Activated naive CD8-positive, alpha-beta T cell (primary cell): ENCODE data around the gene CHKA.

Source experiments
- H3K27ac Mint-ChIP-seq: one replicate; pipeline ENCODE4 v1.8.0; 2021; ENCODE audit warnings: mixed read lengths
- H3K27me3 Mint-ChIP-seq: one replicate; pipeline ENCODE4 v1.8.0; 2021; ENCODE audit warnings: mixed read lengths
- H3K36me3 Mint-ChIP-seq: one replicate; pipeline ENCODE4 v1.8.0; 2021; ENCODE audit warnings: mixed read lengths
- H3K4me1 Mint-ChIP-seq: one replicate; pipeline ENCODE4 v1.8.0; 2021; ENCODE audit warnings: low read depth, mixed read lengths
- H3K4me3 Mint-ChIP-seq: one replicate; pipeline ENCODE4 v1.8.0; 2021; ENCODE audit warnings: mild to moderate bottlenecking, mixed read lengths
- H3K9me3 Mint-ChIP-seq: one replicate; pipeline ENCODE4 v1.8.0; 2021; ENCODE audit warnings: low read depth, mixed read lengths

CHKA gene

DNA sequence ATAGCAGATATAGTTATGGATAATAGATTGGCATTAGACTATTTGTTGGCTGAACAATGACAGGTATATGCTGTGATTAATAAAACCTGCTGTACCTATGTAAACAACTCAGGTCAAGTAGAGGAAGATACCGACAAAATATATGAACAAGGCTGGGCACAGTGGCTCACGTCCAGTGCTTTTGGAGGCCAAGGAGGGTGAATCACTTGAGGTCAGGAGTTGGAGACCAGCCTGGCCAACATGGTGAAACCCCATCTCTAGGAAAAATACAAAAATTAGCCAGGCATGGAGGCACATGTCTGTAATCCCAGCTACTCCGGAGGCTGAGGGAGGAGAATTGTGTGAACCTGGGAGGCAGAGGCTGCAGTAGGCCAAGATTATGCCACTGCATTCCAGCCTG is 14.0 kb upstream of the CHKA start:
- no peak overlapping the region for H3K4me3 Mint-ChIP-seq
- no peak overlapping the region for H3K27ac Mint-ChIP-seq
- no peaks in the 10 kb centered on the region for H3K27me3 Mint-ChIP-seq
- no peaks in the 10 kb centered on the region for H3K9me3 Mint-ChIP-seq
- H3K36me3 Mint-ChIP-seq: no peaks in the 10 kb centered on the region
- peaks cover 8% of the 10 kb centered on the region for H3K4me1 Mint-ChIP-seq

DNA sequence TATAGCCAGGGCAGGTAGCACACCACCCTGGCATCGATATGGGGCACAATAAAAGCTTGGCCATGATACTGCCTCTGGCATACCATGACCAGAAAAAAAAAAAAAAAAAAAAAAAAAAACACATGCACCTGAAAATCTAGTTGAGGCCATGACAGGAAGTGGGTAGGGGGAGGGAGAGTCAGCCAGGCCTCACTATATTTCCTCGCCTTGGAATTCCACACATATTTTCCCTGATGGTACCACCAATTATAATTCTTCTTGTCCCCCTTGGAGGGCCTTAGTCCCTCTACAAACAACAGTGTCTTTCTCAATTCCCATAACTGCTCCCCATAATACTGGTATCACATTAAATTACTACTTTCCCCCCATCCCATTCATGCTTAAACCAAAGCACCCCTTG is 12.6 kb upstream of the CHKA start:
- H3K4me1 Mint-ChIP-seq: peaks cover 14% of the 10 kb centered on the region
- H3K27me3 Mint-ChIP-seq: peaks cover 12% of the 10 kb centered on the region
- H3K36me3 Mint-ChIP-seq: peaks cover 4% of the 10 kb centered on the region
- H3K9me3 Mint-ChIP-seq: no peaks in the 10 kb centered on the region
- H3K27ac Mint-ChIP-seq: no peak overlapping the region
- no peak overlapping the region for H3K4me3 Mint-ChIP-seq

GRCh38 chr11:68130121-68130520 is 8.9 kb upstream of the CHKA start:
- peaks cover 12% of the 10 kb centered on the region for H3K27me3 Mint-ChIP-seq
- H3K9me3 Mint-ChIP-seq: no peaks in the 10 kb centered on the region
- H3K36me3 Mint-ChIP-seq: peaks cover 4% of the 10 kb centered on the region
- peaks cover 14% of the 10 kb centered on the region for H3K4me1 Mint-ChIP-seq
- H3K27ac Mint-ChIP-seq: no peak overlapping the region
- no peak overlapping the region for H3K4me3 Mint-ChIP-seq

GRCh38 chr11:68128682-68129327 is 7.6 kb upstream of the CHKA start:
- Mint-ChIP-seq H3K27me3 (peaks cover 12% of the 10 kb centered on the region), H3K9me3 (no peaks in the 10 kb centered on the region), H3K27ac (no peak overlapping the region), H3K4me3 (peak overlapping the region; percentile 13), H3K36me3 (peaks cover 4% of the 10 kb centered on the region), H3K4me1 (peaks cover 11% of the 10 kb centered on the region)

- Mint-ChIP-seq H3K36me3 (peaks cover 4% of the 10 kb centered on the region), H3K27me3 (peaks cover 12% of the 10 kb centered on the region), H3K4me3 (no peak overlapping the region), H3K4me1 (peaks cover 9% of the 10 kb centered on the region), H3K27ac (no peak overlapping the region), H3K9me3 (no peaks in the 10 kb centered on the region)
Observed at GRCh38 chr11:68127714-68128681, 6.8 kb upstream of the CHKA start.

GRCh38 chr11:68125164-68125563 is 4.0 kb upstream of the CHKA start:
- Mint-ChIP-seq H3K27me3 (peaks cover 12% of the 10 kb centered on the region), H3K4me1 (peaks cover 14% of the 10 kb centered on the region), H3K27ac (no peak overlapping the region), H3K36me3 (peaks cover 4% of the 10 kb centered on the region), H3K9me3 (no peaks in the 10 kb centered on the region), H3K4me3 (no peak overlapping the region)

DNA sequence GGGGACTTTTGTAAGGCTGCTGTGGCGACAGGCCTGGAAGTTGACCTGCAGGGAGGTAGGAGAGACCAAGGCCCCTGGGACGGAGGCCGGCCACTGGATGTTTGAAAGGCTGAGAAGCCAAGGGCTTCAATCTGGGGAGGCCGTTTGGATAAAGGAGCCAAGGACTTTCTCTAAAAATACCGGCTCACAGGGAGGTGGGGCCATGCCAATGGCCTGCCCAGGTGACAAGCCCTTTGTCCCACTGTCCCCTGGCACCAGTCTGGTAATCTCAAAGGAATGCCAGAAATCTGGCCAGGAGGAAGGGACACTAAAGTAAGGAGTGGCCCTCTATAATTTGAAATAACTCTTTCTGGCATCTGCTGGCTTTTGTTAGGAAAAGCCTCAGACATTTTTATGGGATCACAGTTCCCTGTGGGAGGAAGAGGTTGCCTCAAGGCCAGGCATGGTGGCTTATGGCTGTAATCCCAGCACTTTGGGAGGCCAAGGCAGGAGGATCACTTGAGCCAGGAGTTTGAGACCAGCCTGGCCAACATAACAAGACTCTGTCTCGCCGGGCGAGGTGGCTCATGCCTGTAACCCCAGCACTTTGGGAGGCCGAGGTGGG is 1.9 kb upstream of the CHKA start:
- H3K27me3 Mint-ChIP-seq: no peaks in the 10 kb centered on the region
- no peaks in the 10 kb centered on the region for H3K36me3 Mint-ChIP-seq
- H3K9me3 Mint-ChIP-seq: no peaks in the 10 kb centered on the region
- peak overlapping the region; percentile 47 for H3K4me3 Mint-ChIP-seq
- no peak overlapping the region for H3K27ac Mint-ChIP-seq
- peaks cover 17% of the 10 kb centered on the region for H3K4me1 Mint-ChIP-seq

GRCh38 chr11:68120273-68121066 is 718 bp downstream of the CHKA start:
- peaks cover 19% of the 10 kb centered on the region for H3K4me1 Mint-ChIP-seq
- no peaks in the 10 kb centered on the region for H3K36me3 Mint-ChIP-seq
- H3K27ac Mint-ChIP-seq: peak overlapping the region; percentile 85
- no peaks in the 10 kb centered on the region for H3K27me3 Mint-ChIP-seq
- no peaks in the 10 kb centered on the region for H3K9me3 Mint-ChIP-seq
- H3K4me3 Mint-ChIP-seq: peak overlapping the region; percentile 90

DNA sequence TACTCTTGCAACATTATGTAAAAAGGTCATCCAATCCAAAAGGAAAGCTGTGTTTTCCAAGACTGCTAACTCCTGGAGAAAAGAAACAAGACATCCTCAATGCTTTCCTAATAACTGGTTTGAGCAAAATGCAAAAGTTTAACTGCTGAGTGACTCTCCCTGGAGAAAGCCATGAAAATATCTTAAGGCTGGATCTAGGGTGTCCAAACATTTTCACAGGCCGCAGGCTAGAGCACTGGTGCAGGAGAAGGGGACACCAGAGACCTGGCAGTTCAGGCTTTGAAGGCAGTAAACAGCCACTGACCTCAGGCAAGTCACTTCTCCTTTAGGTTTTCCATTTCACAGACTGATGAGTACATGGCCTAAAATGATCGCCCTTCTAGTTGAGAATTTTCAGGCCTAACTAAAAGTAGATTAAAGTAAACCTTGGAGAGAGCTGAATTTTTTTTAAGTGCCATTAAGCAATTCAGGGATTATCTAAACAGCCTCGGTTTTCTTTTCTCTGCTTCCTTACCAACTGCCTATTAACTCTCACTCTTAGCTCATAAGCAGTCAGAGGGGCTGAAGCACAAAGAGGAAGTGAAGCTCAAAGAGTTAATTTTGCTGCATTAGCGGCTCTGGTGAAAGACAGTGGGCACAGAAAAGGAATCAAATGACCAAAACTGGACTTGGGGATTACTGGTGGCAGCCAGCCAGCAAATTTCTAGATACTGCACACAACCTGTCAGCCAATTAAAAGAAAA is 2.3 kb downstream of the CHKA start:
- Mint-ChIP-seq H3K4me3 (peak overlapping the region; percentile 58), H3K36me3 (no peaks in the 10 kb centered on the region), H3K27me3 (no peaks in the 10 kb centered on the region), H3K4me1 (peaks cover 19% of the 10 kb centered on the region), H3K27ac (no peak overlapping the region), H3K9me3 (no peaks in the 10 kb centered on the region)

DNA sequence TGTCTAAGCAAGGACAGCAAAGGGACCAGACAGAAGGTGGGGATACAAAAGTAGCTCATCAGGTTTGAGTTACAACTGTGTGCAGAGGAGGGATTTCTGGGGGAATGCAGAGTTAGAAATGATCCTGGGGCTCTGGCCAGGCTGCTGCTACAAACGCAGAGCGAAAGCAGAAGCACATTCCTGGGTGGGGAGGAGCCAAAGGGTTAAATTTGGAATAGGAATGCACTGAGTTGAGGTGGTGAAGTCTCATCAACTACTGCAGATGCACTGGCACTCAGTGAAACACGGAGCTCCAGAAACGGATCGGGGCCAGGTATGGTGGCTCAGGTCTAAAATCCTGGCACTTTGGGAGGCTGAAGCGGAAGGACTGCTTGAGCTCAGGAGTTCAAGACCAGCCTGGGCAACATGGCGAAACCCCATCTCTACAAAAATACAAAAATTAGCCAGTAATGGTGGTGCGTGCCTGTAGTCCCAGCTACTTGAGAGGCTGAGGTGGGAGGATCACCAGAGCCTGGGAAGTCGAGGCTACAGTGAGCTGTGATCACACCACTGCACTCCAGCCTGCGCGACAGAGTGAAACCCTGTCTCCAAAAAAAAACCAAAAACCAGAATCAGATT is 3.2 kb downstream of the CHKA start:
- no peaks in the 10 kb centered on the region for H3K27me3 Mint-ChIP-seq
- H3K27ac Mint-ChIP-seq: no peak overlapping the region
- peaks cover 19% of the 10 kb centered on the region for H3K4me1 Mint-ChIP-seq

DNA sequence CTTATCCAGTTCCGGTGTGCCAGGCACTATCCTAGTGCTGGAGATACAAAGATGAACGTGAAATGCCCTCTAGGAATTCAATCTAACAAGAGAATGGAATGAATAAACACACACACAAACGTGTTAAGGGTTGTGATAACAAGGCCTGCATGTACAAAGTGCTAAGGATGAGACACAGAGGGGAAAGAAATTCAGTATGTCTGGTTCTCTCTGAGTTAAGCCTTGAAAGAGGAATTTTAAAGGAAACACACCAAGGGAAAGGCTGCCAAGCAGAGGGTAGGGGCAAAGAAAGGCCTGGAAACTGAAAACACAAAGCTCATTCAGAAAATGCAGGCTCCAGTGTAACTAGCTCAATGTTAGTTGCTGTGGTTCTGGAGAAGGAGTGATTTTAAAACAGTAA is 4.2 kb downstream of the CHKA start:
- no peak overlapping the region for H3K4me3 Mint-ChIP-seq
- no peak overlapping the region for H3K27ac Mint-ChIP-seq
- no peaks in the 10 kb centered on the region for H3K36me3 Mint-ChIP-seq
- H3K9me3 Mint-ChIP-seq: no peaks in the 10 kb centered on the region
- H3K4me1 Mint-ChIP-seq: peaks cover 14% of the 10 kb centered on the region
- no peaks in the 10 kb centered on the region for H3K27me3 Mint-ChIP-seq

More for the DNA sequence above, 3.2 kb downstream of the CHKA start:
- Mint-ChIP-seq H3K36me3 (no peaks in the 10 kb centered on the region), H3K9me3 (no peaks in the 10 kb centered on the region), H3K4me3 (no peak overlapping the region)

DNA sequence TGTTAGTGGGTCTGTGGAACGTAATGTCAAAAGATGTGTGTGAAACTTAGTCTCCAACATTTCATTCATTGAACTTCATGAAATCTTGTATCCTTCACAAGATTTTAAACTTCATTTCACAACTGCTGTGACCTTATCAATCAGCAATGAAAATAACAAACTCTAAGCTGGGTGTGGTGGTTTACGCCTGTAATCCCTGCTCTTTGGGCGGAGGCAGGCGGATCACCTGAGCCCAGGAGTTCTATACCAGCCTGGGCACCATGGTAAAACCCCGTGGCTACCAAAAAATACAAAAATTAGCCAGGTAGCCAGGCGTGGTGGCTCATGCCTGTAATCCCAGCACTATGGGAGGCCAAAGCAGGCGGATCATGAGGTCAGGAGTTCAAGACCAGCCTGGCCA is 5.1 kb downstream of the CHKA start:
- Mint-ChIP-seq H3K4me1 (peaks cover 13% of the 10 kb centered on the region), H3K27me3 (no peaks in the 10 kb centered on the region), H3K27ac (no peak overlapping the region), H3K36me3 (no peaks in the 10 kb centered on the region), H3K9me3 (no peaks in the 10 kb centered on the region), H3K4me3 (no peak overlapping the region)

GRCh38 chr11:68115285-68115684 is 5.9 kb downstream of the CHKA start:
- peaks cover 12% of the 10 kb centered on the region for H3K4me1 Mint-ChIP-seq
- H3K27ac Mint-ChIP-seq: no peak overlapping the region
- no peaks in the 10 kb centered on the region for H3K9me3 Mint-ChIP-seq
- H3K4me3 Mint-ChIP-seq: no peak overlapping the region
- H3K27me3 Mint-ChIP-seq: no peaks in the 10 kb centered on the region
- no peaks in the 10 kb centered on the region for H3K36me3 Mint-ChIP-seq

DNA sequence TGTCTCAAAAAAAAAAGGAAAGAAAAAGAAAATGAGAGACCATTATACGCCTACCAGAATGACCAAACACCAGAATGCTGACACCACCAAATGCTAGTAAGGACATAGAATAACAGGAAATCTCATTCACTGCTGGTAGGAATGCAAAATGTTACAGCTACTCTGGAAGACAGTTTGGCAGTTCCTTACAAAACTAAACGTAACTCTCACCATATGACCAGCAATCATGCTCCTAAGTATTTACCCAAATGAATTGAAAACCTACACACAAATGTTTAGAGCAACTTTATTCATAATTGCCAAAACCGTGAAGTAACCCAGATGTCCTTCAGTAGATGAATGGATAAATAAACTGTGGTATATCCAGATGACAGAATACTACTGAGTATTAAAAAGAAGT is 7.2 kb downstream of the CHKA start:
- Mint-ChIP-seq H3K36me3 (peaks cover 2% of the 10 kb centered on the region), H3K27me3 (no peaks in the 10 kb centered on the region), H3K9me3 (no peaks in the 10 kb centered on the region), H3K27ac (no peak overlapping the region), H3K4me3 (no peak overlapping the region), H3K4me1 (peaks cover 8% of the 10 kb centered on the region)
